ENCODE data around the gene B4GALNT3.
A peak's percentile ranks its signal among the peaks of the same experiment; 100 is the strongest.

The B4GALNT3 gene

GRCh38 chr12:530308-530707 lies 70.6 kb downstream of the B4GALNT3 start:
- no peak overlapping the region for H3K18ac ChIP-seq (ENCODE audit: low read depth in 1 of 2, low read length in 2 of 2)
- H4K8ac ChIP-seq (ENCODE audit: low read length): no peak overlapping the region
- H3K23ac ChIP-seq (ENCODE audit: low read length in 2 of 2): no peak overlapping the region
- H2BK15ac ChIP-seq (ENCODE audit: low read depth, poor library complexity, severe bottlenecking): no peak overlapping the region
- H3K4ac ChIP-seq (ENCODE audit: low read depth in 1 of 2, low read length in 2 of 2): no peak overlapping the region
- H3K79me1 ChIP-seq (replicated peaks; ENCODE audit: low read length, poor library complexity, severe bottlenecking): no peaks in the 10 kb centered on the region
- no peak overlapping the region for H2BK5ac ChIP-seq (ENCODE audit: low read depth, low read length, poor library complexity, severe bottlenecking)
- DNase-seq: peak; percentile 66
- H3K14ac ChIP-seq (ENCODE audit: low read length in 2 of 2): no peak overlapping the region
- no peak overlapping the region for H2AFZ ChIP-seq (ENCODE audit: low read depth, low read length)
- H2BK120ac ChIP-seq (ENCODE audit: low read depth, low read length): no peak overlapping the region
- H3K9me3 ChIP-seq (ENCODE audit: control insufficient read depth, low read length): peaks cover 8% of the 10 kb centered on the region
- no peak overlapping the region for H3K9ac ChIP-seq (ENCODE audit: low read length)
- 76% methylated on average over 6 of the region's 6 CpGs for WGBS
- H3K4me1 ChIP-seq (ENCODE audit: control insufficient read depth, insufficient read depth, low read depth, low read length): no peaks in the 10 kb centered on the region
- H3K4me2 ChIP-seq (ENCODE audit: low read length, poor library complexity, severe bottlenecking): no peak overlapping the region
- H4K91ac ChIP-seq (ENCODE audit: low read length): no peak overlapping the region
- H3K4me3 ChIP-seq (ENCODE audit: insufficient read depth in 1 of 2, low read depth in 1 of 2, low read length in 2 of 2): no peak overlapping the region
- H3K27ac ChIP-seq (ENCODE audit: low read length, poor library complexity, severe bottlenecking): no peak overlapping the region
- H2AK5ac ChIP-seq (ENCODE audit: low read length, severe bottlenecking): no peak overlapping the region
- no peak overlapping the region for H2BK12ac ChIP-seq (ENCODE audit: low read length in 2 of 2)
- H3K36me3 ChIP-seq (ENCODE audit: control insufficient read depth in 1 of 2, insufficient read depth in 2 of 2, low read depth in 1 of 2, low read length in 2 of 2): no peaks in the 10 kb centered on the region
- H3K27me3 ChIP-seq (ENCODE audit: control insufficient read depth in 1 of 2, insufficient read depth in 1 of 2, low read length in 2 of 2): peaks cover 0 to 25% of the 10 kb centered on the region in 2 experiments

- no peak overlapping the region for H3K27ac ChIP-seq (ENCODE audit: low read length, poor library complexity, severe bottlenecking)
- no peak overlapping the region for H3K4me3 ChIP-seq (ENCODE audit: insufficient read depth in 1 of 2, low read depth in 1 of 2, low read length in 2 of 2)
- H3K27me3 ChIP-seq (ENCODE audit: control insufficient read depth in 1 of 2, insufficient read depth in 1 of 2, low read length in 2 of 2): peaks cover 0 to 25% of the 10 kb centered on the region in 2 experiments
- H3K4me2 ChIP-seq (ENCODE audit: low read length, poor library complexity, severe bottlenecking): no peak overlapping the region
- H2BK120ac ChIP-seq (ENCODE audit: low read depth, low read length): no peak overlapping the region
- WGBS: 95% methylated on average over 6 of the region's 6 CpGs
- no peak overlapping the region for H2BK5ac ChIP-seq (ENCODE audit: low read depth, low read length, poor library complexity, severe bottlenecking)
- H3K23ac ChIP-seq (ENCODE audit: low read length in 2 of 2): no peak overlapping the region
- H3K79me1 ChIP-seq (replicated peaks; ENCODE audit: low read length, poor library complexity, severe bottlenecking): no peaks in the 10 kb centered on the region
- no peak overlapping the region for H3K4ac ChIP-seq (ENCODE audit: low read depth in 1 of 2, low read length in 2 of 2)
- no peak overlapping the region for H3K14ac ChIP-seq (ENCODE audit: low read length in 2 of 2)
- no peaks in the 10 kb centered on the region for H3K4me1 ChIP-seq (ENCODE audit: control insufficient read depth, insufficient read depth, low read depth, low read length)
- no peak overlapping the region for H4K8ac ChIP-seq (ENCODE audit: low read length)
- H4K91ac ChIP-seq (ENCODE audit: low read length): no peak overlapping the region
- no peaks in the 10 kb centered on the region for H3K36me3 ChIP-seq (ENCODE audit: control insufficient read depth in 1 of 2, insufficient read depth in 2 of 2, low read depth in 1 of 2, low read length in 2 of 2)
- no peak for DNase-seq
- H2AFZ ChIP-seq (ENCODE audit: low read depth, low read length): no peak overlapping the region
- H2BK15ac ChIP-seq (ENCODE audit: low read depth, poor library complexity, severe bottlenecking): no peak overlapping the region
- no peak overlapping the region for H3K18ac ChIP-seq (ENCODE audit: low read depth in 1 of 2, low read length in 2 of 2)
- no peak overlapping the region for H2AK5ac ChIP-seq (ENCODE audit: low read length, severe bottlenecking)
- peaks cover 8% of the 10 kb centered on the region for H3K9me3 ChIP-seq (ENCODE audit: control insufficient read depth, low read length)
- H2BK12ac ChIP-seq (ENCODE audit: low read length in 2 of 2): no peak overlapping the region
- H3K9ac ChIP-seq (ENCODE audit: low read length): no peak overlapping the region
These were observed 71.1 kb downstream of the B4GALNT3 start for GRCh38 chr12:530821-531220.

GRCh38 chr12:531951-532585 lies 72.3 kb downstream of the B4GALNT3 start:
- no peak overlapping the region for H2BK12ac ChIP-seq (ENCODE audit: low read length in 2 of 2)
- H3K9ac ChIP-seq (ENCODE audit: low read length): no peak overlapping the region
- H3K27ac ChIP-seq (ENCODE audit: low read length, poor library complexity, severe bottlenecking): no peak overlapping the region
- H3K27me3 ChIP-seq (ENCODE audit: control insufficient read depth in 1 of 2, insufficient read depth in 1 of 2, low read length in 2 of 2): peaks cover 0 to 16% of the 10 kb centered on the region in 2 experiments
- peaks cover 8% of the 10 kb centered on the region for H3K9me3 ChIP-seq (ENCODE audit: control insufficient read depth, low read length)
- no peaks in the 10 kb centered on the region for H3K4me1 ChIP-seq (ENCODE audit: control insufficient read depth, insufficient read depth, low read depth, low read length)
- no peak overlapping the region for H4K8ac ChIP-seq (ENCODE audit: low read length)
- no peak overlapping the region for H3K14ac ChIP-seq (ENCODE audit: low read length in 2 of 2)
- 66% methylated on average over 3 of the region's 3 CpGs for WGBS
- H2BK120ac ChIP-seq (ENCODE audit: low read depth, low read length): no peak overlapping the region
- peak; percentile 34 for DNase-seq
- H3K79me1 ChIP-seq (replicated peaks; ENCODE audit: low read length, poor library complexity, severe bottlenecking): no peaks in the 10 kb centered on the region
- H4K91ac ChIP-seq (ENCODE audit: low read length): no peak overlapping the region
- no peak overlapping the region for H2BK5ac ChIP-seq (ENCODE audit: low read depth, low read length, poor library complexity, severe bottlenecking)
- no peak overlapping the region for H2BK15ac ChIP-seq (ENCODE audit: low read depth, poor library complexity, severe bottlenecking)
- H3K23ac ChIP-seq (ENCODE audit: low read length in 2 of 2): no peak overlapping the region
- H3K4me3 ChIP-seq (ENCODE audit: insufficient read depth in 1 of 2, low read depth in 1 of 2, low read length in 2 of 2): no peak overlapping the region
- no peaks in the 10 kb centered on the region for H3K36me3 ChIP-seq (ENCODE audit: control insufficient read depth in 1 of 2, insufficient read depth in 2 of 2, low read depth in 1 of 2, low read length in 2 of 2)
- no peak overlapping the region for H3K4me2 ChIP-seq (ENCODE audit: low read length, poor library complexity, severe bottlenecking)
- no peak overlapping the region for H2AK5ac ChIP-seq (ENCODE audit: low read length, severe bottlenecking)
- H2AFZ ChIP-seq (ENCODE audit: low read depth, low read length): no peak overlapping the region
- H3K4ac ChIP-seq (ENCODE audit: low read depth in 1 of 2, low read length in 2 of 2): no peak overlapping the region
- H3K18ac ChIP-seq (ENCODE audit: low read depth in 1 of 2, low read length in 2 of 2): no peak overlapping the region

GRCh38 chr12:532908-533565 lies 73.3 kb downstream of the B4GALNT3 start:
- no peak overlapping the region for H2AFZ ChIP-seq (ENCODE audit: low read depth, low read length)

More at GRCh38 chr12:532908-533565, 73.3 kb downstream of the B4GALNT3 start:
- no peak overlapping the region for H2AK5ac ChIP-seq (ENCODE audit: low read length, severe bottlenecking)
- no peak overlapping the region for H4K91ac ChIP-seq (ENCODE audit: low read length)
- peak; percentile 92 for DNase-seq
- H2BK12ac ChIP-seq (ENCODE audit: low read length in 2 of 2): no peak overlapping the region
- no peaks in the 10 kb centered on the region for H3K4me1 ChIP-seq (ENCODE audit: control insufficient read depth, insufficient read depth, low read depth, low read length)
- no peak overlapping the region for H3K23ac ChIP-seq (ENCODE audit: low read length in 2 of 2)
- H3K36me3 ChIP-seq (ENCODE audit: control insufficient read depth in 1 of 2, insufficient read depth in 2 of 2, low read depth in 1 of 2, low read length in 2 of 2): no peaks in the 10 kb centered on the region
- no peak overlapping the region for H2BK5ac ChIP-seq (ENCODE audit: low read depth, low read length, poor library complexity, severe bottlenecking)
- no peak overlapping the region for H3K4me3 ChIP-seq (ENCODE audit: insufficient read depth in 1 of 2, low read depth in 1 of 2, low read length in 2 of 2)
- peak overlapping the region; percentile 4 for H2BK15ac ChIP-seq (ENCODE audit: low read depth, poor library complexity, severe bottlenecking)
- H3K9me3 ChIP-seq (ENCODE audit: control insufficient read depth, low read length): peaks cover 8% of the 10 kb centered on the region
- no peak overlapping the region for H3K18ac ChIP-seq (ENCODE audit: low read depth in 1 of 2, low read length in 2 of 2)
- H2BK120ac ChIP-seq (ENCODE audit: low read depth, low read length): no peak overlapping the region
- H3K4me2 ChIP-seq (ENCODE audit: low read length, poor library complexity, severe bottlenecking): no peak overlapping the region
- peaks cover 0 to 7% of the 10 kb centered on the region in 2 experiments for H3K27me3 ChIP-seq (ENCODE audit: control insufficient read depth in 1 of 2, insufficient read depth in 1 of 2, low read length in 2 of 2)
- no peaks in the 10 kb centered on the region for H3K79me1 ChIP-seq (replicated peaks; ENCODE audit: low read length, poor library complexity, severe bottlenecking)
- WGBS: 85% methylated on average over 7 of the region's 9 CpGs
- H3K9ac ChIP-seq (ENCODE audit: low read length): peak overlapping the region; percentile 72
- H4K8ac ChIP-seq (ENCODE audit: low read length): peak overlapping the region; percentile 12
- H3K14ac ChIP-seq (ENCODE audit: low read length in 2 of 2): no peak overlapping the region
- no peak overlapping the region for H3K4ac ChIP-seq (ENCODE audit: low read depth in 1 of 2, low read length in 2 of 2)
- no peak overlapping the region for H3K27ac ChIP-seq (ENCODE audit: low read length, poor library complexity, severe bottlenecking)

Measured in mesenchymal stem cell (in vitro differentiated cells and primary cell).